Measurements from ENCODE around the gene SEBOX.

SEBOX gene, protein sequence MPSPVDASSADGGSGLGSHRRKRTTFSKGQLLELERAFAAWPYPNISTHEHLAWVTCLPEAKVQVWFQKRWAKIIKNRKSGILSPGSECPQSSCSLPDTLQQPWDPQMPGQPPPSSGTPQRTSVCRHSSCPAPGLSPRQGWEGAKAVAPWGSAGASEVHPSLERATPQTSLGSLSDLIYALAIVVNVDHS

DNA sequence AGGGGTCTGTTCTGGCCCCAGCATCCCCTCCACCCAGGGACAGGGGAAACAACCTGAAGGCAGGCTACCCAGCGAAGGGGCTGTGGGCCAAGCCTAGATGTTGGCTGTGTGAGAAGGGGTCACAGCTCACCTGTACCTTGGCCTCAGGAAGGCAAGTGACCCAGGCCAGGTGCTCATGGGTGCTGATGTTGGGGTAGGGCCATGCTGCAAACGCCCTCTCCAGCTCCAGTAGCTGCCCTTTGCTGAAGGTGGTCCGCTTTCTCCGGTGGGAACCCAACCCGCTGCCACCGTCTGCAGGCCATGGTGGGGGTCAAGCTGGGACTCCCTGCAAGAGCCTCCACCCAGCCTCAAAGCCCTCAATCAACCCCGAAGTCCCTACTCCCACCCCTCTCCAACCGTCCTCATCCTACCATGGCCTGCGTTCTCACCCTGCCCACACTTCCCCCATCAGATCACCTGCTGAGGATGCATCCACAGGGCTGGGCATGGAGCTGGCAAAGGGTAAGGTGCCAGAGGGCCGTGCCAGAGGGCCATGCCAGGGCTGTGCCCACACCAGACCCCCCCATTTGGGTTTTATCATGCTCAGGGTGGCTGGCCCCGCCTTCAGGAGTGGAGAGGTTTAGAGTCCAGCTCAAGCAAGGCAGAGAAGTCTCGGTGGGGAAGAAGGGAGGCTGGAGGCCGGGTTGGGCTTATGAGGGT, at the start of gene SEBOX:
SEBOX (minus strand) TSS at position 535 of the 699 bp plus-strand sequence; CDS start at position 487, 48 bp downstream.
- H3K4me3 ChIP-seq (replicated peaks; ENCODE audit: low read depth, low read length): no peak within 1 kb of the TSS
- no peak for DNase-seq (ENCODE audit: low read depth)
- TF ChIP-seq, protein P1, sequence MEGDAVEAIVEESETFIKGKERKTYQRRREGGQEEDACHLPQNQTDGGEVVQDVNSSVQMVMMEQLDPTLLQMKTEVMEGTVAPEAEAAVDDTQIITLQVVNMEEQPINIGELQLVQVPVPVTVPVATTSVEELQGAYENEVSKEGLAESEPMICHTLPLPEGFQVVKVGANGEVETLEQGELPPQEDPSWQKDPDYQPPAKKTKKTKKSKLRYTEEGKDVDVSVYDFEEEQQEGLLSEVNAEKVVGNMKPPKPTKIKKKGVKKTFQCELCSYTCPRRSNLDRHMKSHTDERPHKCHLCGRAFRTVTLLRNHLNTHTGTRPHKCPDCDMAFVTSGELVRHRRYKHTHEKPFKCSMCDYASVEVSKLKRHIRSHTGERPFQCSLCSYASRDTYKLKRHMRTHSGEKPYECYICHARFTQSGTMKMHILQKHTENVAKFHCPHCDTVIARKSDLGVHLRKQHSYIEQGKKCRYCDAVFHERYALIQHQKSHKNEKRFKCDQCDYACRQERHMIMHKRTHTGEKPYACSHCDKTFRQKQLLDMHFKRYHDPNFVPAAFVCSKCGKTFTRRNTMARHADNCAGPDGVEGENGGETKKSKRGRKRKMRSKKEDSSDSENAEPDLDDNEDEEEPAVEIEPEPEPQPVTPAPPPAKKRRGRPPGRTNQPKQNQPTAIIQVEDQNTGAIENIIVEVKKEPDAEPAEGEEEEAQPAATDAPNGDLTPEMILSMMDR (IDR thresholded peaks at IDR 0.05; ENCODE audit: low read length, missing control alignments): no peak

DNA sequence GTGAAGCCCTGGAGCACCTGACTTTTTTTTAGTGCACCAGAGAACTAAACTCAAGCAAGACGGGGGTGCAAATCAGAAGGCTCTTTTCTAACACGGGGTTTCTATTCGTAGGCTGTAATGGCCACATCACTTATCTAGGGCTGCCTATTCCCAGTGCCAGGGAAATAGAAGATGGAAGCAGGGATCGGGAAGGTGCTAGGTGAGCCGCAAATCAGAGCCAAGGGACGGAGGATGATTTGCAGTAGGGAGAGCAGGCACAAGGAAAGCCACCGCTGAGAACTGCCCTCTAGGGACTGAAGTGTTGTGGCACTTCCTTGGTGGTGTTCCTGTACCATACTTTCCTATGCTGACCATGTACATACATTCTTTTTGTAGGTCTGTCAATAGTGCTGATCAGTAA, 48.8 kb upstream of the SEBOX start:
- DNase-seq (ENCODE audit: low read depth): no peak
- H3K4me3 ChIP-seq (replicated peaks; ENCODE audit: low read depth, low read length): no peak overlapping the region
- TF ChIP-seq, protein P1 (IDR thresholded peaks at IDR 0.05; ENCODE audit: low read length, missing control alignments): no peak

DNA sequence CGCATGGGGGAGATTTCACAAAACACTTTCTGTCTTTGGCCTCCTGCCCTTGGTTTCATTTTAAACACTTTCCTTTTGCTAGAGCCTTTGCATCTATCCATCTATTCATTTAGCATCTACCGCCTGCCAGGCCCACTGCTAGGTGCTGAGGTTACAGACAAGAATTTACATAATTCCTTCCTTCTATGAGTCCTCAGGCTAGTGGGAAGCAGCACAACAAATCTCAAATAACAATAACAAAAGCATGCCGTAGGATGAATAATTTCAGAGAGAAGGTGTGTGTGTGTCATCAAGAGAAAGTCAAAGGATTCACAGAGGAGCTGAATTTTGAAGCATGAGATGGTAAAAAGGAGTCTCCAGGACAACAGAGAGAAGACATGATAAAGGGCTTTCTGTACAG, 47.1 kb upstream of the SEBOX start:
- TF ChIP-seq, protein P1 (IDR thresholded peaks at IDR 0.05; ENCODE audit: low read length, missing control alignments): no peak
- H3K4me3 ChIP-seq (replicated peaks; ENCODE audit: low read depth, low read length): no peak overlapping the region
- DNase-seq (ENCODE audit: low read depth): no peak

DNA sequence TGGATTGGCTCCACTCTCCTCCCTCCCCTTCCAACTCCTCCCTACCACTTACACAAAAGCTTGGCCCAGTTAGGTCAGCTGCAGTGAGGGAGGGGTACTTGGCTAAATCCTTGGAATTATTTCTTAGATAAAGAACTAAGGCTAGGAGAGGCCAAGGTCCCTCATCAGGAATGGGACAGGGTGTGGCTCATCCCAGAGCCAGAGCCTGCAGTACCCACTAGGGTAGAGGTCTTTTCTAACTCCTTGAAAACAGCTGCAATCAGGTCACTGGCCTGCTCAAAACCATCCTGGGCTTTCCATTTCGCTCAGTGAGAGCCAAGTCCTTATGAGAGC, 42.9 kb upstream of the SEBOX start:
- TF ChIP-seq, protein P1 (IDR thresholded peaks at IDR 0.05; ENCODE audit: low read length, missing control alignments): no peak
- H3K4me3 ChIP-seq (replicated peaks; ENCODE audit: low read depth, low read length): no peak overlapping the region
- no peak for DNase-seq (ENCODE audit: low read depth)

DNA sequence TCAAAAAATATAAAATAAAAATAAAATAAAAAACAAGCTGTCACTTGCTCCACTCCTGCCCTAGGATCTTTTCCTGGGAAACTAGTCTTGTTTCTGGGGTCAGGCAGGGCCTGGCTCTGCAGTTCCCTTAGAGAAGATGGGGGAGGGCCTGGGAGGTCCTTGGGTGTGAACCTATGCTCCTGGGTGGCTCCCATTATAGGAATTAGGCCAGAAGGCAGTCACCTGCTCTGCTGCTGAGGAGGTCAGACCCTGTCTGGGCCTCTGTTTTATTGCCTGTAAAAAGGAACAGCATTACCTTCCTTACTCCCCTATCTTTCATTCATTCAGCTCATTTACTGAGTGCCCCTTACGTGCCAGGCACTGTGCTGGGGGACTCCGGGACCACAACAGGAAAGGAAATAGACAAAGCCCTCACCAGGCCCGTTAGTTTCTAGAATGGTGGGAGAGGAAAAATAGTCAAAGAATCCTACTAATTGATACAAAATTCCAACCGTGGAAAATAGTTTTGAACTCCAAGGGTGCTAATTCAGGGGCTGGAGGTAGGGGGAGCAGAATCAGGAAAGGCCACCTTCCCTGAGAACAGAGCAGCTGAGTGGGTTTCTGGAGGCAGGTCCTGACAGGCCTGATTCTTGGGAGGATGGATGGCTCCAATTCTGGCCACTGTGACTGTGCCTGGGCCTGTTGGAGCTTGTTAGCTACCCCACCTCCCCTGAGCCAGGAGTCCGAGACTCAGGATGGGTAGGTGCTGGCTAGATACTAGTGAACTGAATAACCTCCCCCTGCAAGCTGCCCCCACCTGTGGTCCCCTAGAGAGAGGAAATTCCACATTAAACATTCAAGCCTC, 42.4 kb upstream of the SEBOX start:
- TF ChIP-seq, protein P1 (IDR thresholded peaks at IDR 0.05; ENCODE audit: low read length, missing control alignments): no peak
- DNase-seq (ENCODE audit: low read depth): no peak
- no peak overlapping the region for H3K4me3 ChIP-seq (replicated peaks; ENCODE audit: low read depth, low read length)

DNA sequence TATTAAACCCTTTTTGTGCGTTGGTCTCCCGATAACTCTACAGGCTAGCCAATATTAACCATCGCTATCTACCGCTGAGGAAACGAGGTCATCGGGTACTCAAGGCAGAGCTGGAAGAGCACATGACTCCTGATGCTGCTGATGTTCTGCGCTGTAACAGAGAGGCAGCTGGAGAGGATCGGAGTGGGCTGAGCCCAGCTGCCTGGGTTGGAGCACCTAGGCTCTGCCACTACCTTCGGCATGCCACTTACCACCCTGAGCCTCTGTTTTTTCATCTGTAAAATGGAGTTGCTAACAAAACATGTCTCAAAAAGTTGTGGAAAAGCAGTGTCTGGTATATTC, 41.4 kb upstream of the SEBOX start:
- H3K4me3 ChIP-seq (replicated peaks; ENCODE audit: low read depth, low read length): peak overlapping the region; percentile 61
- no peak for DNase-seq (ENCODE audit: low read depth)
- TF ChIP-seq, protein P1 (IDR thresholded peaks at IDR 0.05; ENCODE audit: low read length, missing control alignments): no peak
